HG02642 (cell line): Measurements from ENCODE around the gene SFSWAP.
"Not testable (repeated sequence)": the region's sequence is repeated elsewhere in the genome, so short reads cannot be mapped to it uniquely, and the experiment has no call there.

ENCODE experiments used
- ATAC-seq: cut with Tn5 transposase; IDR thresholded peaks from one replicate; pipeline ENCODE4 v1.9.1; 2021; ENCODE audit warnings: mild to moderate bottlenecking; ENCODE audit not compliant: unreplicated experiment, poor library complexity

Gene SFSWAP

DNA sequence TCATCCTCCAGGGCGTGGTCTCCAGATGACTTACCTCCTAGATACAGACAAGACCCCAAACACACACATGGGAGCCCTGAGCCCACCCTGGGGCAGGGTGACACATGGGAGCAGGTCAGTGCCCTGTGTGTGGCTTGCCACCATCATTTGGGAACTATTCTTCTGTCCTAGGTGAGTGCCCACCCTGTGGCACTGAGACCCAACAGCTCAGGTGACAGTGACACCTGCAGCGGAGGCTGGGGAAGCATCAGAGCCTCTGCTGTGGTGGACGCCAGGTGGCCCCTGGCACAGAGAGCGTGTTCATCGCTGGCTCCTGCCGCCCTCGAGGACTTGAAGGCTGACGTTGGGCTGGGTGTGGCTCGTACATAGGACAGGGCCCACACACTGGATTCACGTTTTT lies 23.0 kb downstream of the SFSWAP start:
- no peak for ATAC-seq

DNA sequence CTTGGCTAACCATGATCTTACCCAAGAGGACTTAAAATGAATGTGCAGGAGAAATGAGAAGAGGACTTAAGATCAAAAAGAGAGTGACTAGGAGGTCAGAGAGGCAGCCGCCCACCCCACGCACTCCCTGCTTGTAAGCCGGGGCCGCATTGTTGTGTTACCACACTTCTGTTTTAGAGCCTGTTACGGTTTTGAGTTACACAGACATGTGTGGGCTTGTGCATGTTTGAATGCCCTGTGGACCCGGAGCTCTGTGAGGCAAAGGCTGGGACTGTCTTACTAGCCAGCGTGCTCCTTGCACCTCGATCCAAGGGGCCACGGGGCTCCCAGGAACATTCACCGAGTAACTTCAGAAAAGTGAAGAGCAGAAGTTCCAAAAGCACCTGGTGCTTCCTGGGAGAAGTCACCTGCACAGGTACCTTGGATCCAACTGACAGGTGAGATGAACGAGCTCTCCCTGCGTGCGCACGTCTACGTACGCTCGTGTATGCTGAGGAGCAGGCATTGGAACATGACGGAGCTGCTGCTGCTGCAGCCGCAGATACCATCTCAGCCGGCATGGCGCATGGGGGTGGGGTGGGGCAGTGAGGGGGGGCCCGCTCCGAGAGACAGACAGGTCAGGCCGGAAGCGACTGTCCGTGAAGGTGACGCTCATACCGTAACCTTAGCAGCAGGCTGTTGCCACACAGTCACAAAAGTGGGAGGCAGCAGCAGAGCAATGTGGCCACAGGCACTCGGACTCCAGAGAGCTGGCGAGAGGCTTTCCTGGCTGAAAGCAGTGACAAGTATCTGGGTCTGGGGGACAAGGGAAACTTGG lies 23.7 kb downstream of the SFSWAP start:
- no peak for ATAC-seq

DNA sequence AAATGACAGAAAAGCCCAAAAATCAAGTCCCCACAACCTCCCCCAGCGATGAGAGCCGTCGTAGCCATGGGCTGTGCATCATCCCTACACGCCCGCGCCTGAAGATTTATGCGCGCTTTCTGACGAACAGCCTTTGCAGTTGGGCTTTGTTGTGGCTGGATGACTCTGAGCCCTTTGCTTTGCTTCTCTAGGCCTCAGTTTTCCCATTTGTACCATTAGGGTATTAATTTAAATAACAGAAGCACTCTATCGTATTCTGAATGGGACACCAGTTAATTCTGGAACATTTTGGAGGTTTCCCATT lies 24.2 kb downstream of the SFSWAP start:
- ATAC-seq = no peak

DNA sequence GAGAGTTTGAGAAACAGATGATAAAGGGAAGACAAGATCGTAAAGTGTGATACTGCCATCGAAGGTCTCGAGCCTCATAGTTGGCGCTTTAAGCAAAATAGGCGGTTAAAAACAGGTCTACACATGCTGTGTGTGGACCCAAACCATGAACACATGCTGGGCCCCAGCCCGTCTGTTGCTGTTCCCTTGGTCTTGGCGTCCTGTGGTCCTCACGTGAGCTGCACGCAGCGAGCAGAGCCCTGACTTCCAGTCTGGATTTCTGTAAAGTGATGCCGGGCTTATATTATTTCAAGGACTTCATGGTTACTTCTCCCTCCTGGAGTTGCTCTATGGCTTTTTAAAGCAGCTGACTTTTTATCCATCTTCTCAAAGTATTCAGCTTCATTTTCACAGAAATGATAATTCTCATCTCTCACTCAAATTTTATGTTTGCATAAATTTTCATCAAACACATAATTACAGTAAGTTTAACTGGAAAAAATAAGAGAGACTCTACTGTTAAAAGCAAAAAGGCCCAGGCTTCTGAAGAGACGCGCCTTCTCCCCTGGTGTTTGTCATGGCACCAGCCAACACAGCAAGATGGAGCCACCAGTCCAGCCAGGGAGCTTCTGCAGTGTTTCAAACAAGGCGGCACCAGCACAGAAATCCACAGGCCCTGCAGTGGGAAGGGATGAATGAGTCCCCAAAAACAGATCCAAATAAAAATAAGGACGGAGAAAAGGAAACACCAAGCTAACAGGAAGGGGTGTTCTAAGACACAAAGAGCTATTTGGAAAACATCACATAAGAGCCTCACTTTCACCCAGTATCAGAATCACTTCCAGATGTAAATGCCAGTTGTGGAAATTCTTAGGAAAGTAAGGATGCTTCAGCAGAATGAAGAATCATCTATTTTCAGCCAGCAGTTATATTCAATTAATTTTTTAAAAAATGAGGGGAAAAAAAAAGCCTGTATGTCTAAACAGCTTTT lies 24.9 kb downstream of the SFSWAP start:
- ATAC-seq = no peak

DNA sequence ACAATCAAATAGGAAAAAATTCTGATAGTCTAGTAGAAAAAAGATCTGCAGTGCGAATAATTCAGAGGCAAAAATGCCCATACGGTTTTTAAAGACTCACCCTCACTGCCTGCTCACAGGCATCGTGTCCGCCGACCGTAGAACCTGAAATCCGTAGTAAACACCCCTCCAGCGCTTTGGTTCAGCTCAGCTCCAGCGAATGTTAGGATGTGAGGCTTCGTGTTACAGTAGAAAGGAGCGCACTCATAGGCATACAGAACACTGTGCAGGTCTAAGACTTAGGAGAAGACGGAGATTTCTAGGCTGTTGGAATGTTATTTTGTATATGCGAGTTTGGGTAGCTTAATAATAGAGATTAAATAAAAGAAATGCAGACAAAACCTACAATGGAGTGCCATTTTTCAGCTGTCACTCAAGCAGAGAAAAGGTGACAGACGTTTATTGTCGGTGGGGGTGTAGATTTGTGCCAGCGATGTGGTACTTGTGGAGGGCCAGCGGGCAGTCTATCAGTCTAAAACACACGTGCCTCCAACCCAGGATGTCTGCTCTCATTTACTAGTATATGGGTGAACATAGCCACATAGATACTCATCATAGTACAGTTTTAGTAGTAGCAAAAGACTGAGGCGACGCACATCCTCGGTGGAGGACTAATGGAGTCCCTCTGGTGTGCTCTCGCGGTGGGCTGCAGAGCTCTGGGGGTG lies 25.7 kb downstream of the SFSWAP start:
- ATAC-seq = no peak

DNA sequence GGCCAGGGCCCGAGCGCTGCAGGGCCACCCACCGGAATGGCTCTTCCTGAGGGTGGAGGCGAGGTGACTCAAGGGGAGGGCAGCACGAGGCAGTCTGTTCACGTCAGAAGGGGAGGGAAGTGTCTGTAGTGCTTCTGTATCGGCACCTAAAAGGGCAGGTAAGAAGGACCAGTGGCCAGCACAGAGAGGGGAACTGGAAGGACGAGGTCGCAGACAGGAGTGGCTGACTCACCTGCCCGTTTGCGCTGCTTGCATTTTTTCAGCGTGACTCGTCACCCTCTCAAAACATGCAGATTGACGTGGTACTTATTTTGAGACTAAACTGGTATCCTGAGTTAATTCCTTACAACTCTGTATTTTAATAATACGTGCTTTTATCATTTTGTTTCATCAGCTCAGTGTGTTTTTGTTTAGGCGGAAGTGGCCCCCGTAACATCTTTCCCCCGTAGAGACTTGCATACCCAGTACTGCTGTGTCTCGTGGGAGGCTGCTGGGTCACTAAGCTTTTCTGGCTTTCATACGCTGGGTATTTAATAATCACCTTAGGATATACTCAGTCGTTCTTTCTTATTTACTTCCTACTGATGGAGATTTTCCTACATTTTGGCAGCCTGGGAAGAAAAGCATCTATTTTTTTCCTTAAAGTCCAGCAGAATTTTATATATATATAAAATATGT lies 26.4 kb downstream of the SFSWAP start:
- no peak for ATAC-seq

DNA sequence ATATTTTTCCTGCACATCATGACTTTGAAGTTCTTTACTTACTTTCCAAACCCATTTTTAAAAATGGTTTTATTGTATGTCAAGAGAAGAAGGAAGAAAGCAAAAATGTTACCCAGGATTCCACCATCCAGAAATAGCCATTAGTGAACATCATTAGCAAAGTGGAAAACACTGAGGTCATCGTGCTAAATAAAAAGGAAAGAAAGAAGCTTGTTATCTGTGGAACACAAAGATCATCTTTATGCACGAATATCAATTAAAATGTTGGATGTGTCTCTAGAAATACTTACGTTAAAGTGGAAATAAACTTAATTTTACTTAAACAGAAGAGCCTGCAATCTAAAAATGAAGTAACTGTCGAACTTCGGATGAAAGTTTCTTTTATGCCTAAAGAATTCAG lies 27.3 kb downstream of the SFSWAP start:
- ATAC-seq = no peak

DNA sequence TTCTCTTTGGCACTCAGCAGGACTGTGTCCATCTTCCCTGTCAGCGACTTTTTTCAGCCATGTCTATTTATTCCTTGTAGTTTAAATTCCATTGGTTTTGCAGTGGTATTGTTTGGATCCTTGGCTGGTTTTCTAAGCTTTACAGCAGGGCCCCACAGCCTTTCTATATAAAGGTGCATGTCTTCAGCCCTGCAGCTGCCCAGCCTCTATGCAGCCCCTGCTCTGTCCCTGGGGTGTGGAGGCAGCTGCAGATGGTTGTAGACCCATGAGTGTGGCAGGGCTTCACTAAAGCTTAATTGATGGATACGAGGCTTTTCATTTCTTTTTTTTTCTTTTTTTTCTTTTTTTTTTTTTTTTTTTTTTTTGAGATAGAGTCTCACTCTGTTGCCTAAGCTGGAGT lies 29.7 kb downstream of the SFSWAP start:
- ATAC-seq = no peak

DNA sequence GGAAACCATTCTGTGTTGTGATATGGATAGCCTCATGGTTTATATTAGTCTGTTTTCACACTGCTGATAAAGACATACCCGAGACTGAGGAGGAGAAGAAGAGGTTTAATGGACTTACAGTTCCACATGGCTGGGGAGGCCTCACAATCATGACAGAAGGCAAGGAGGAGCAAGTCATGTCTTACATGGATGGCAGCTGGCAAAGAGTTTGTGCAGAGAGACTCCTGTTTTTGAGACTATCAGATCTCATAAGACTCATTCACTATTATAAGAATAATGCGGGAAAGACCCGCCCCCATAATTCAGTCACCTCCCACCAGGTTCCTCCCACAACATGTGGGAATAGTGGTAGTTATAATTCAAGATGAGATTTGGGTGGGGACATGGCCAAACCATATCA lies 31.9 kb downstream of the SFSWAP start:
- ATAC-seq = not testable (repeated sequence)

DNA sequence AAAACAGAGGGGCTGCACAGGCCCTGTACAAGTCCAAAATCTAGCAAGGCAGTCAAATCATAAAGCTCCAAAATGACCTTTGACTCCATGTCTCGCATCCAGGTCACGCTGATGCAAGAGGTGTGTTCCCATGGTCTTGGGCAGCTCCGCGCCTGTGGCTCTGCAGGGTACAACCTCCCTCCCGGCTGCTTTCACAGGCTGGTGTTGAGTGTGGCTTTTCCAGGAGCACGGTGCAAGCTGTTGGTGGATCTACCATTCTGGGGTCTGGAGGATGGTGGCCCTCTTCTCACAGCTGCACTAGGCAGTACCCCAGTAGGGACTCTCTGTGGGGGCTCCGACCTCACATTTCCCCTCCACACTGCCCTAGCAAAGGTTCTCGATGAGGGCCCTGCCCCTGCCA lies 32.5 kb downstream of the SFSWAP start:
- not testable (repeated sequence) for ATAC-seq

DNA sequence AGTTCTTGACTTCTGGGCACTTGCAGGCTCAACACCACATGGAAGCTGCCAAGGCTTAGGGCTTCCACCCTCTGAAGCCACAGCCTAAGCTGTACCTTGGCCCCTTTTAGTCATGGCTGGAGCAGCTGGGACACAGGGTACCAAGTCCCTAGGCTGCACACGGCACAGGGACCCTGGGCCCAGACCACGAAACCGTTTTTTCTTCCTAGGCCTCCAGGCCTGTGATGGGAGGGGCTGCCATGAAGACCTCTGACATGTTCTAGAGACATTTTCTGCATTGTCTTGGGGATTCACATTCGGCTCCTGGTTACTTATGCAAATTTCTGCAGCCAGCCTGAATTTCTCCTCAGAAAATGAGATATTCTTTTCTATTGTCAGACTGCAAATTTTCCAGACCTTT lies 33.0 kb downstream of the SFSWAP start:
- not testable (repeated sequence) for ATAC-seq

DNA sequence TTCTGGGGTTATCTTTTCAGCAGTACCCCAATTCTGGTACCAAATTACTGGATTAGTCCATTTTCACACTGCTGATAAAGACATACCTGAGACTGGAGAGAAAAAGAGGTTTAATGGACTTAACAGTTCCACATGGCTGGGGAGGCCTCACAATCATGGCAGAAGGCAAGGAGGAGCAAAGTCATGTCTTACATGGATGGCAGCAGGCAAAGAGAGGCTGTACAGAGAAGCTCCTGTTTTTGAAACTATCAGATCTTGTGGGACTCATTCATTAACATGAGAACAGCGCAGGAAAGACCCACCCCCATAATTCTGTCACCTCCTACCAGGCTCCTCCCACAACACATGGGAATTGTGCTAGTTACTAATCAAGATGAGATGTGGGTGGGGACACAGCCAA lies 33.8 kb downstream of the SFSWAP start:
- not testable (repeated sequence) for ATAC-seq

DNA sequence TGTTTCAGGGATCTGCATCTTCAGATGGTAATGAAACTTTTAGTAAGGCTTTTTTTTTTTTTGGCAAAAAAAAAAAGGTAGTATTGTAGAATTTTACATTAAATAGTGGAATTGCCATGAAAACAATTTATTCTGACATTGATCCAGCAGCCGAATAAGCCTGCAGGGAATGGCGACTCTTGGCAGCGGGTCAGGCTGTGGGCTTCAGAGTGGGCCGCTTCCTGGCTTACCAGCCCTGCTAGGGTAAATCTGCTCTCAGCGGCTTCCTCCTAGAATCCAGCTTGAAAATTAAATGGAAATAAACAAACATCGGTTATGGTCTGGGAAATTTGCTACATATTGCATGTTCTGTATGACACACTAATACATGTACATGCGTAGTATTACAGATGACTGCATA lies 34.8 kb downstream of the SFSWAP start:
- no peak for ATAC-seq

DNA sequence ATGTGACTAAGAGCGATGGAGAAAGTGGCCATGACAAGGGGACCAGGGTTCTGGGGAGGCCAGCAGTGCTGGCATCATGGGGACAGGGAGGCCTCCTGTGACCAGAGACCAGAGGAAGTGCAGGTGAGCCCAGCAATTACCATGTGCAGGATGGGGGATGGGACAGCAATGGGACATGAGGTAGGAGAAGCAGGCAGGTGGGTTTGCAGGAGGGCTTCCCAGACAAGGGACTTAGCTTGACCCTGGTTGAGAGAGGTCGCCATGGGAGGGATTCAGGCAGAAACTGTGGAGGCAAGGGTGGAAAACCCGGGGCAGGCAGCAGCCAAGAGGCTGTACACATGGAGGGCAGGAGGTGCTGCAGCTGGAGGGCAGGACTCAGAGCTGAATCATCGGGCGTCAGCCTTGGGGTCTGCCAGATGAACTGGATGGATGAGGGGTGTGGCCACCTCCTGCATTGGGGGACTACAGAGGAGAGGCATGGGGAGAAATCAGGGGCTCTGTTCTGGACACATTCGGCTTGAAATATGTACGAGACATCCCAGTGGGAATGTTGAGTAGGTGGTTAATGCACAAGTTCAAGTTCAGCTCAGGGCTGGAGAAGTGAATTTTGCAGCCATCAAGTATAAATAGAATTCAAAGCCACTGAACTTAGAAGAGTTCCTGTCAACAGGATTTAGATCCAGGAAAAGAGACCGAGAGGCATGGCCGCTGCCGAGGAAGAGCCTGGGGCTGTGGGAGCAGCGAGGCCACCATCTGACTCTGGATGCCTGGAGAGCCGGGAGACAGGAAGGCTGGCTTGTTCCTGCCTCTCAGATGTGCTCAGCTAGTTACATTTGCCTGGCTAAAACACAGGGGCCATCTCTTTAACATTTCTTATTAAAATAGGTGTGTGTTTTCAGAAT lies 36.6 kb downstream of the SFSWAP start:
- ATAC-seq = no peak

DNA sequence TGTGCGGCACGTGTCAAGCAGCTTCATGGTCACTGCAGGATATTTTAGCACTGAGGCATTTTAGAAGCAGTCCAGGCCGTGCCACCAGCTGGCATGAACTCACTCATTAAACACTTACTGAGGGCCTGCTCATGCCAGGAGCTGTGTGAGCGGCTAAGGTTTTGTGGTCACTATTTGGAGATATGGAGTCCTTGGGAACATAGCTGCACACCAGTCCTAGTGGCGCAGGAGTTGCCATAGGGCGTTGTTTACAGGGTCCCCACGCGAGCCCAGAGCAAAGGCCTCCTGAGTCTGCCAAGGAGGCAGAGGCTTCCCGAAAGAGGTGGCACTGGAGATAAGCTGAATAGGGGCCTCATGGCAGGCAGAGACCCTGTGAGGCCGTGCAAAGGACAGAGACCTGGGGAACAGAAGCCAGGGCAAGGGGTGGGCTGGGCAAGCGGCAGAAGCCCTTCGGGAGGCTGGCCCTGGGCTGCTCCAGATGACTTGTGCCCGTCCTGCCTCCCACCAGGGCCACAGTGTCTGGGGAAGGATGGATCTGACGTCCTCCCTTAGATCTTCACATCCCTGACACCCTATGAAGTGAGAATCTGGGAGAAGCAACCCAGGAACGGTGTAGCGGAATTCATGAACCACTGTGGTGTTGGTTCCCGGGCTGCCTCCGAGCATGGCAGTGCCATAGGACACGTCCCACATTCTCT lies 38.9 kb downstream of the SFSWAP start:
- ATAC-seq = no peak

DNA sequence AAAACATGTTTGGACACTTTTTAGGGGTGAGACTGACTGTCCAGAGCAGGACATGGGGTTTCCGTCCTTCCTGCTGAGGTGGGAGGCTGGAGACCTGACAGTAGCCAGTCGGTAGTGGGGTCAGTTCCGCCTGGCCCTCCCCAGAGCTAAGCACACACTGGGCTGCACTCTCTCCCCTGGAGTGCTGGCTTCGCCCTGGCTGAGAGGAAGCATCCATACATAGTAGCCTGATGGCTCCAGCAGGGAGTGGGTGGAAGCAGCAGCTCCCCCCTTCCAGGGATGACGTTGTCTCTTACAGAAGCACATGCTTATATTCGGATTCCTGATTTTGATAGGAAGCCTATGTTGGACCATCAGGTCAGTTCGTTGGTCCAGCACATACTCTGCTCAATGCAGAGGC lies 40.4 kb downstream of the SFSWAP start:
- ATAC-seq = no peak

DNA sequence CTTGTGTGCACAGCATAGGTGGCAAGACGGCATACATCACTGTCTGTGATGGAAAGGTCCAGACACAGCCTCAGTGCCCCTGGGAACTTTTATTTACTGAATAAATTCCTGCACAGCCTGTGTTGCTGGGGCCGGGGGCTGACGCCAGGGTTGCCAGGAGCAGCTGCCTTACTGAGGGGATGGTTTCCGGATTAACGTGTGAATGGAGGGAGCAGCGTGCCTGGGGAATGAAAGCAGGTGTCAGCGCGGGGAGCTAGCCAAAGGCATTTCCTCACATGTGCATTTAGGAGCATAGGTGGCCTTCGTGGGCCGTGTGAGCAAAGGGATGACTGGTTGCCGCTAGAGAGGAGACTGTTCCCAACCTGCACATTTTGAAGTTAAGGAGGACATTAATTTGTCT lies 41.6 kb downstream of the SFSWAP start:
- no peak for ATAC-seq

DNA sequence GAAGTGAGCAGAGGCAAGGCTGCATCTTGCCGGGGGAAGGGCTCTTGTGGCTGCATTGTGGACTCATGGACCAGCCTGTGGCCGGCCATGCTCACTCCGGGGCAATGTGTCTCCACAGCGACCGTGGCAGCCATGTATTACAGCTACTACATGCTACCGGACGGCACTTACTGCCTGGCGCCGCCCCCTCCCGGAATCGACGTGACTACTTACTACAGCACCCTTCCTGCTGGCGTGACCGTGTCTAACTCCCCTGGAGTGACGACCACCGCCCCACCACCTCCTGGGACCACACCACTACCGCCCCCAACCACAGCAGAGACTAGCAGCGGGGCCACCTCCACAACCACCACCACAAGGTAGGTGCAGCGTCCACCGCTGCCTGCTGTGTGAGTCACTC lies 42.1 kb downstream of the SFSWAP start:
- no peak for ATAC-seq

DNA sequence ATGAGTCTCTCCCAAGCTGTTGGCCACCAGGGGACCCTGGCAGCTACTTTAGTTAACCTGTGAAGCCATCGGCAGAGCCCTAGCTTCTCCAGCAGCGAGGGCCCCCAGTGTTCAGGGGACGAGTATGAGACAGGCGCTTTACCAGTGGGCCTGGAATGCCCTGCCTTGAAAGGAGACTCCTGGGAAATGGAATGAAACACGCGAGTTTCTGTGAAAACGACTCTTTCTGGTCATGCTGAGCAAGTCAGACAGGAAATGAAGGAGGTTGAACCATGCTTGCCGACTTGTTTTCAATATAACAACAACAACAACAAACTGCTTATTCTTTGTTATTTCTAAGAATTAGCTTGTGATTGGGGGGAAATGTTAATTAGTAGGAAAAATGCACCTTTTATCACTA lies 42.9 kb downstream of the SFSWAP start:
- no peak for ATAC-seq
